ENCODE results near the gene LHX6. TPM values are rescaled to one million over a fixed set of nuclear protein-coding genes. Genes with fewer than 3 reads are reported as not detected.

LHX6 gene
- total and polyA plus RNA-seq, 2 of the 13 experiments (the other 11 are each of a cell fraction or from before 2014, with no cell fraction given), result 1.1 to 1.3 TPM

GRCh38 chr9:122239722-122240121, 11.0 kb upstream of the LHX6 start:
- H3K9ac ChIP-seq (ENCODE audit: insufficient read depth, low read depth, low read length), result no peak overlapping the region
- H3K4me2 ChIP-seq (ENCODE audit: low read depth, low read length), result no peak overlapping the region
- ATAC-seq (no peak), DNase-seq (ENCODE audit: low spot score) (no peak), FAIRE-seq (no peak)
- intact Hi-C loops (cut with micrococcal nuclease; ENCODE audit: unreplicated experiment), result no loop called here
- H3K79me2 ChIP-seq (ENCODE audit: insufficient read depth, low read length), result no peaks in the 10 kb centered on the region
- H3K4me1 ChIP-seq (ENCODE audit: insufficient read depth, low read length), result no peaks in the 10 kb centered on the region
- no peak overlapping the region for H2AFZ ChIP-seq (ENCODE audit: low read length)
- H3K27me3 ChIP-seq (ENCODE audit: control insufficient read depth in 1 of 2, insufficient read depth in 2 of 2, low read length in 2 of 2), result no peaks in the 10 kb centered on the region
- peaks cover 10 to 34% of the 10 kb centered on the region in 2 experiments; a peak in 4 of 5 replicates for H3K36me3 ChIP-seq (replicated peaks in 1 of 2; ENCODE audit: control insufficient read depth in 1 of 2, insufficient read depth in 2 of 2, low read length in 2 of 2)
- no peak overlapping the region for H3K27ac ChIP-seq (ENCODE audit: extremely low read length, insufficient read depth, low read length)
- BruUV-seq (replicated peaks), result no TSS peak
- no peak overlapping the region for H3K4me3 ChIP-seq (replicated peaks in 1 of 3; ENCODE audit: insufficient read depth in 1 of 3, low read depth in 2 of 3, low read length in 3 of 3)
- H3K9me3 ChIP-seq (ENCODE audit: low read length), result no peaks in the 10 kb centered on the region
- H4K20me1 ChIP-seq (ENCODE audit: insufficient read depth, low read length), result no peaks in the 10 kb centered on the region
- no peak for TF ChIP-seq TIGD3 (CRISPR knock-in tag; IDR thresholded peaks at IDR 0.05; ENCODE audit: borderline replicate concordance)
- no peak for TF ChIP-seq JUN (CRISPR knock-in tag; IDR thresholded peaks at IDR 0.05)
- TF ChIP-seq ZNF589 (CRISPR knock-in tag; conservative IDR thresholded peaks at IDR 0.05), result no peak
- TF ChIP-seq ZFP1 (CRISPR knock-in tag; IDR thresholded peaks at IDR 0.05), result no peak
- TF ChIP-seq ZNF292 (CRISPR knock-in tag; IDR thresholded peaks at IDR 0.05; ENCODE audit: borderline replicate concordance, low read depth), result no peak
- TF ChIP-seq NR1H2 (CRISPR knock-in tag; IDR thresholded peaks at IDR 0.05; ENCODE audit: borderline replicate concordance, low read depth), result no peak
- no peak for TF ChIP-seq SCMH1 (CRISPR knock-in tag; IDR thresholded peaks at IDR 0.05; ENCODE audit: borderline replicate concordance)
- no peak for TF ChIP-seq NKX3-1 (CRISPR knock-in tag; IDR thresholded peaks at IDR 0.05)
- TF ChIP-seq BATF2 (CRISPR knock-in tag; IDR thresholded peaks at IDR 0.05), result no peak
- no peak for TF ChIP-seq GPN1 (CRISPR knock-in tag; IDR thresholded peaks at IDR 0.05; ENCODE audit: borderline replicate concordance)
- no peak for TF ChIP-seq ZNF629 (CRISPR knock-in tag; conservative IDR thresholded peaks at IDR 0.05)
- no peak for TF ChIP-seq ZNF768 (CRISPR knock-in tag; IDR thresholded peaks at IDR 0.05)
- no peak for TF ChIP-seq SP140L (CRISPR knock-in tag; IDR thresholded peaks at IDR 0.05; ENCODE audit: borderline replicate concordance)
- no peak for TF ChIP-seq GABPA (IDR thresholded peaks at IDR 0.05; ENCODE audit: low read depth, low read length)
- TF ChIP-seq GABPA (CRISPR knock-in tag; IDR thresholded peaks at IDR 0.05; ENCODE audit: low read depth), result no peak
- no peak for TF ChIP-seq RORA (CRISPR knock-in tag; IDR thresholded peaks at IDR 0.05)
- TF ChIP-seq HOXA9 (CRISPR knock-in tag; IDR thresholded peaks at IDR 0.05; ENCODE audit: borderline replicate concordance), result no peak
- no peak for TF ChIP-seq PITX1 (CRISPR knock-in tag; IDR thresholded peaks at IDR 0.05)
- no peak for TF ChIP-seq HMGA1 (CRISPR knock-in tag; conservative IDR thresholded peaks at IDR 0.05)
- TF ChIP-seq HDAC2 (CRISPR knock-in tag; IDR thresholded peaks at IDR 0.05), result no peak
- ChIA-PET POLR2A (no interaction called here), CTCF (ENCODE audit: low intra/inter-chr PET ratio, low total read pairs) (no interaction called here)
- in situ Hi-C loops (cut with HindIII; ENCODE audit: extremely low pct_ligation_motif_present, low pct_unique_long_range_greater_than_20kb), result no loop called here
- WGBS (ENCODE audit: low lambda C conversion rate), result 98% methylated on average over 5 of the region's 5 CpGs

Measured in HepG2 (cell line).